ENCODE results near the gene TTBK1.

TTBK1 gene

DNA sequence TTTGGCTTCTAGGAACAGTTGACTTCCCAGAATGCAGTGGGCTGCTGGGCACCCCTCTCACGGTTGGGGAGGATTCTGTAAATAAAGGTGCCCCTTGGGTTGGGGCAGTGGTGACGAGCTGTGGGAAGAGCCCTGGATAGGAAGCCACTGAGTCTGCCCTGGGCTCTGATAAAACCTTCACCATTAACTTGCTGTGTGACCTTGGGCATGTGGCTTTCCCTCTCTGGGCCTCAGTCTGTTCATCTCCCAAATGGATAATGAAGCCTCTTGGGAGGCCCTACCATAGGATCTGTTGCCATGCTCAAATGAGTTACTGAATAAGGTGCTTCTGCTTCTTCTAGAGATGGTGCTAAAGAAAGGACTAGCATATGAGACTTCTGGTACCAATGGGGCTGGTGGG lies 61.6 kb downstream of the TTBK1 start:
- DNase-seq (ENCODE audit: low read depth), result no peak

DNA sequence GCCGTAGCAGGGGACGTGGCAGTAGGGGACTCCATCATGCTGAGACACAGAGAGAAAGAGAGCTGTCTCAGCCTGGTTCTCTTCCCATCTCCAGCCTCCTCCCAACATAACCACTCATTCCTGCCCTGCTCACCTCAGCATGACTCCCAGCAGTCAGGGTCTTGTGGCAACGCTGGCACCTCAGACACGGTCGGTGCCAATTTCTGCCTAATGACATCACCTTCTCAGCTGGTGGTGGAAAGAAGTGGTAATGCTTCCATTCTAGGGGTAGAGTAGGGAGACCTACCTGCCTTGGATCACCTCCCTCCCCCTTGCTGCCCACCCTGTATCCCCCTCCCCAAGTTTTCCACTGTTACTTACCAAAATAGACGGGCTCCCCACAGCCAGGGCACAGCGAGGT lies 62.8 kb downstream of the TTBK1 start:
- no peak for DNase-seq (ENCODE audit: low read depth)

DNA sequence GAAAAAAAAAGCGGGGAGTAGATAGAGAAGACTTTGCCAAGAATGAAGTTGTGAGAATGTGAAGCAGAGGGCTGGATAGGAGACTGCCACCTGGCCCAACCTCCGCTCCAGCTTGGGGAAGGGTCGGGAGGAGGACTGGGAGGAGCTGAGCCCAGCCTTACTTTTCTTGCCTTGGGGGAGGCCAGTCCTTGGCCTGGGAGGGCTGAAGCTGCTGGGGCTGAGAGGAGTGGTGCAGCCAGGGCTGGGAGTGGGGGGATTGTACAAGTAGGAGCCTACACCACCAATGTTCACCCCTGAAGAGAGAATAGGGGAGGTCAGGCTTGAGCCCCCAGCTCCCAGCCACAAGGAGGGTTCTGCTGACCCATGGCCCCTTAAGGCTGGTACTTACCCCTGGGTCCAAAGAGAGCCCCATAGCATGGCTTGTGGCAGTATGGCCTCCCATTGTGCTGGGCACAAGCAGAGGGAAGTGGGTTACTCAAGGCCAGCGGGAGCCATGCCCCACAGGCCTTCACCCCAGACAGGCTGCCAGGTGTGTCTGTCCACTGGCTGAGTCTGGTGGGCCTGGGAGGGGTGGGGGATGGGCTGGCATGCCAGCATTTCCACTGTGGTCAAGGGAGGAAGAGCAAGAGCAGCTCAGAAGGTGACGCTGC lies 64.3 kb downstream of the TTBK1 start:
- no peak for DNase-seq (ENCODE audit: low read depth)

DNA sequence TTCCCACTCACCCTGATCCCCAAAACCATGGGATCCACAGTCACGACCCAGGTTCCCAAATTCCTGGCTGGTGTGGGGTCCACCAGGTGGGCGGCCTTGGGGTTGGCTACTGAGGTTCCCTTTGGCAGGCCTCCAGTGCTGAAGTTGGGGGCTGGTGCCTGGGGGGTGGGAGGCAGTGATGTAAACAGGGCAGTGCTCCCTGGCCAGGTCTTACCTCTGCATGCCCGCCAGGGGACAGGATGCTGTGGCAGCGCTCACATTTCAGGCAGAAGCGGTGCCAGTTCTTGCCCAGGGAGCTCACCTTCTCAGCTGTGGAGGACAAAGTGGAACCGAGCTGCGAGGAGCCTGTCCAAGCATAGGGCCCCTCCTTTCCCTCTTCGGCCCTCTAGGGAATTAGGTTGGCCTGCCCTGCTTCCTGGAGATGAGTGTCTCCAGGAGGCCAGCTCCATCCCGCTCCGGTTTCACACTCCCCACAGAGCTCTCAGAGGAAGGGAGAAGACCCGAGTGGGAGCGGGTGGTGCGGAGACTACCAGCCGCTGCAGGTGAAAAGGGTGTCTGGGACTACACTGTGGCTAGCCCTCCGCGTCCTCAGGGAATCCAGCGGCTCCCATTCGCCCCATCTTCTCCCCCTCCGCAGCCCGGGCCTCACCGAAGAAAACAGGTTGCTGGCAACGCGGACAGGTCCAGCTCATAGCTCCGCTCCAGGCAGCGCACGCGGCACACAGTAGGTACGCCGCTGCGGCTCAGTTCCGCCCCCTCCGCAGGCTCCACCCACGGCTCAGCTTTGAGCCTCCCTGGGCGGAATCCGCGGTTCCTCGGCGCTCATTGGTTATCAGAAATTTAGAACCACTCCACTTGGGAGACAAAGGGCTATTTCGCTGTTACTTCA lies 65.1 kb downstream of the TTBK1 start, which contains the start of gene CRIP3:
CRIP3 (minus strand) TSS at position 726 of the 889 bp plus-strand sequence; CDS start at position 692, 34 bp downstream.
- DNase-seq (ENCODE audit: low read depth), result no peak

DNA sequence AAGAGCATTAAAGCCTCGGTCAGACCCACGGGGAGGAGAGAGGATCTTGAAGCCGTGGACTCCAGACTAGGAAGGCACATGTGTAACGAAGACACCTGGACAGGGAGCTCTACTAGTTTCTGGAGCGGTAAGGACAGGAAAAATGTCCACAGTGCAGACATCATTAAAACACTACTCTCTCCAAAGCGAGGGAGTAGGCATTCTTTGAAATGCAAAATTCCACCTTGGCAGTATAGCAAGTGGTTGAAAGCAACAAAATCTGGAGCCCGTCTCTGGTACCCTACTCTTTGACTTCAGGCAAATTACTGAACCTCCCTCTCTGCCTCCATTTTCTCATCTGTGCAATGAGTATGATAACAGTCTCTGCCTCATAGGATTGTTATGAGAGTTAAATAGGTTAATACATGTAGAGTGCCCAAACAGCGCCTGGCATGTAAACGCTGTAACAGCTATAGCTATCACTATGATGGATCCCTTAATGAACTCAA lies 65.8 kb downstream of the TTBK1 start:
- DNase-seq (ENCODE audit: low read depth), result no peak

DNA sequence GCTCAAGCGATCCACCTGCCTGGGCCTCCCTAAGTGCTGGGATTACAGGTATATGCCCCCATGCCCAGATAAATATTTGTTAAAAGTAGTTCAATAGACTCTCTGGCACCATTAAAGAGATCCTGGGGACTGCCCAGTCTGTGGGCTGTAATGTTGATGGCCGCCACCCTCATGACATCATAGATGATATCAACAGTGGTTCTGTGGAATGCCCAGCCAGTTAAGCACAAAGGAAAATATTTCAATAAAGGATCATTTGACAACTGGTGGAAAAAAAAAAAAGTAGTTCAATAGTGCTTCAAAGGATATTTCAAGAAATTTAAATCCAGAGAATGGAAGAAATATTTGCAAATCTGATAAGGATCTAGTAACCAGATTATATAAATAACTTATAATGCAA lies 66.9 kb downstream of the TTBK1 start:
- no peak for DNase-seq (ENCODE audit: low read depth)

DNA sequence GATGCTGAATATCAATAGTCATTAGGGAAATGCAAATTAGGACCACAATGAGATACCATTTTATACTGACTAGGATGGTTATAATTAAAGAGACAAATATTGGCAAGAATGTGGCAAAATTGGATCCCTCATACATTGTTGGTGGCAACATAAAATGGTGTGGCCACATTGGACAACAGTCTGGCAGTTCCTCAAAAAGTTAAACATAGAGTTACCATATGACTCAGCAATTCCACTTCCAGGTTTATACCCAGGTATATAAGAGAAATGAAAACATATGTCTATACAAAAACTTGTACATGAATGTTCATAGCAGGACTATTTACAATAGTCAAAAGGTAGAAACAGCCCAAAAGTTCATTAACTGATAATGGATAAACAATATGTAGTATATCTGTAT lies 67.3 kb downstream of the TTBK1 start:
- DNase-seq (ENCODE audit: low read depth), result no peak

DNA sequence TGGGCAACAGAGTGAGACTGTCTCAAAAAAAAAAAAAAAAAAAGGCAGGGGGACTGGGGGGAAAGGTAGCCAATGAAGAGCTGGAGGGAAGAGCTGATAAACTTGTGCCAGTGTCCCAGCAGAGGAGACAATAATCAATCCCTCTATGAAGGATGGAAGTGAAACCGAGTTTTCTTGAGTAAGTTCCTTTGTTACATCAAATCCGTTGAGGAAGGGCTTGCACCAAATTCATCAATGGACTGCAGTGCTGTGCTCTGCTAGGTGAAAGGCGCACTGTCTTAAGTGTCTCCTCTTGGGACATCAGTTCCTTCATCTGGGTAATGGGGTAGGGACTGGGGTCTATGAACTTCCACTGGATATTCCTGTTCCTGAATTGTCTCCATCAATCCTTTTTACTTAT lies 68.4 kb downstream of the TTBK1 start:
- no peak for DNase-seq (ENCODE audit: low read depth)

DNA sequence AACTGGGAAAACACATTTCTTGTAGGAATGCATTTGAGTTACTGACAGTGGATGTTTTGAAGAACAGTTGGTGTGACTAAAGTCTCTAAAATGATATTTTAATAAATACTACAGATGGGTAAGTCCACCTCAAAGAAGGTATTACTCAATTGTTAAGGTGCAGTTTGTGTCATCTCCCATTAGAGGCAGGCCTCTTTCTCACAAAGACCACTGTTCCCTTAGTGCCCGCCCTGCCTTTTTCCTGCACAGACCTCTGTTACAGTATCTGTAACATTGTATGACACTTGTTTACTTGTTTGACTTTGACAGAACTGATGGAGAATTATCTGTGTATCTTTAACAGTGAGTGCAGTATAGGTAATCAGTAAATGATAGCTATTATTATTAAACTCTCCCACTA lies 70.5 kb downstream of the TTBK1 start:
- no peak for DNase-seq (ENCODE audit: low read depth)

DNA sequence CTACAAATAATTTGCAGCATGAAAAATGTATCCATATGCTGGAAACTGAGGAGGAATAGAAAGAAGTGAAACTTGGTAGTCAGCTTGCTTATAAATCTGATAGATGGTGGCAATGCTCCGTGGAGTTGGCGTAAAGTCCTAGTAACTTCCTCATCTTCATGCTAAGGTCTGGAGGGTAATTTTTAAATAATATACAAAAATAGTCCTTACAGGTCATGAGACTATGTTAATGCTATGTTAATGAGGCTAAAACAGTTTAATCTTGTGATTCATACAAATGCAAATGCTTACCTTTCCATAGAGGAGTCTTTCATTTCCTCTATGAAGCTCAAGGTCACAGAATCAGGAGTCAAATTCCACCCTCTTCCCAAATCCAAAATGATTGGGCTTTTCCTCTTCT lies 74.7 kb downstream of the TTBK1 start:
- no peak for DNase-seq (ENCODE audit: low read depth)

DNA sequence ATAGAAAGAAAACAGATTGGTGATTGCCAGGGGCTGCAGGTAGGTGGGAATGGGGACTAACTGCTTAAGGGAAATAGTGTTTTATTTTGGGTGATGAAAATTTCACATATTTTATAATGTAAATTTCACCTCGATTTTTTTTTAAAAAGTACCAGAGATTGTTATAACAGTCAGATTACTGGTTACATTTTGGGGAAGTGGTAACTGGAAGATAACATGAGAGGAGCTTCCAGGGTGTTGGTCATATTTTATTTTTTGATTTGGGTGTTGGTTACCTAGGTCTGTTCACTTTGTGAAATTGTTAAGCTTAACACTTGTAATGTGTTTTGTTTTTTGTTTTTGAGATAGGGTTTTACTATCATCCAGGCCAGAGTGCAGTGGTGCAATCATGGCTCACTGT lies 82.6 kb downstream of the TTBK1 start:
- no peak for DNase-seq (ENCODE audit: low read depth)

DNA sequence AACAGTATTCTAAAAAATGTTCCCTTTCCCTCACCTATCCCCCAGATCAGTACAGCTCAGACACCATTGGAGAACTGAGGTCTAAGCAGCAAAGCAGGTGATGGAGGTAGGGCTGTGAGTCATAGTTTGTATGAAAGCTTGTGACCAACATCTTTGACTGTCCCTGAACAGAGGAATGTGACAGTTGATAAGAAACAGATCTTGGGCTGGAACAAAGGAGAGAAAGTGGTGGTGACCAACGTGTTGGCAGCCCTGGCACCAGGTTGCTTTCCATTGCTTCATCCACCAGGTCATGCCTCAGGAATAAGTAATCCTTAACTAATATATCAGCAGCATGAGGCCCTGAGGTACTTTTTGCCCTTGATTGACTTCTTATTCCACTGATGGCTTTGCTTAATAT lies 85.2 kb downstream of the TTBK1 start:
- no peak for DNase-seq (ENCODE audit: low read depth)

DNA sequence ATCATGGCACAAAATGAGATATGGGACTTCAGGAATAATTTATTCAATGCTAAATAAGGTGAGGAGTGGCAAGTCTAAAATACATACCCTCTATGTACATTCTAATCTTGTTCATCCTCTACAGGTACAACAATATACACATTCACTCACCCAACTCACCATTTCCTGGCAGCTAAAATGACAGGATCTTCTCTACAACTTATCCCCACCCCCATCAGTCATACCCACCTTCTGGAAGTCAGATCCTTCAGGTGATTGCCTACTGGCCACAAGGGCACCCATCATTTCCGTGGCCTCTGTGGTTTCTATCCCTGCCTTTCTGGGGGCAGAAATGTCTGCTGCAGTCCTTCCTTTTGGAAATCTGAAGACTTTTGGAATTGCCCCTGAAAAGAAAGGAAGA lies 88.2 kb downstream of the TTBK1 start:
- no peak for DNase-seq (ENCODE audit: low read depth)

DNA sequence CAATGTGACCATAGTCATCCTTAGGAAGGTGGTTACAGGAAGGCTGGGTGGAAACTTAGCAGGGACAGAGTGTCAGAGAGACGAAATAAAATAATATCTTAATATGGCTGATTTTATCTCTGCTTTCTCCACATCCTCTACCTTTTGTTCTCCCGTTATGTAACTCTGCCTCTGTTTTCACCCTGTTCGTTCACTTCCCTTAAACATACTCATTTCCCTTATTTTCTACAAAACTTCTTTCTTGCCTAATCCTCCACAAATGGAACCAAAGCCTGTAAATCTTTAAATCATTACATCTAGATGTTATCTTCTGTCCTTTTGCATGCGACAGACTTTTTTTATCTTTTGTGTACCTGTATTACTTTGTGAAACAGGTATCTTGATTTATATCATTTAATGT lies 88.6 kb downstream of the TTBK1 start:
- no peak for DNase-seq (ENCODE audit: low read depth)

DNA sequence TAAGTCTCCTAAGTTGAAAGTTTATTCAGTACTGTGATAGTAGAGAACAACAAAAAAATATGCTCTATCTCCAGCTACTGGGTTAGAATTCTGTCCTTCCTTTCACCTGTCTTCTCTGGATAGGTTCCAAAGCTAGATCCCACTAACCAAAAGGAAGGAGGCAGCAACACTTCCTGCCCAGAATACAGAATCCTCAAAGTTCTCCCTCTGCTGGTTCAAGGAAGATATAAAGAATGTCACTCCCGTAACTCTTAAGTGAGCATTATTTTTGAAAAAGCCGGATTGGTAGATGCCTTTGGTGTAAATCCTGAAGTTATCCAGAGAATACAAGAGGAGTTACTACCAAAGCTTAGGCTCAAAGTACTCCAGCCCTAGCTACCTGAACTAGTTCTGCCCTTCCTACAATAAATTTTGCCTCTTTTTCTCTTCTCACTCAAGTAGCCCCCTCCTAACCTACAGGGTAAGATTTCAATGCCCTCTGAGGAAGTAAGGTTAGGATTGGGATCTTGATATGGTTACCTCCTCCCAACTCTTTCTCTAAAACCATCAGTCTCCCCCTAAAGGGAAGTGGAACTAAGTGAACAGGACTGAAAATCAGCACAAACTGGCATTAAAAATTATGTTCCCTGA lies 91.3 kb downstream of the TTBK1 start:
- DNase-seq (ENCODE audit: low read depth), result peak; percentile 20

DNA sequence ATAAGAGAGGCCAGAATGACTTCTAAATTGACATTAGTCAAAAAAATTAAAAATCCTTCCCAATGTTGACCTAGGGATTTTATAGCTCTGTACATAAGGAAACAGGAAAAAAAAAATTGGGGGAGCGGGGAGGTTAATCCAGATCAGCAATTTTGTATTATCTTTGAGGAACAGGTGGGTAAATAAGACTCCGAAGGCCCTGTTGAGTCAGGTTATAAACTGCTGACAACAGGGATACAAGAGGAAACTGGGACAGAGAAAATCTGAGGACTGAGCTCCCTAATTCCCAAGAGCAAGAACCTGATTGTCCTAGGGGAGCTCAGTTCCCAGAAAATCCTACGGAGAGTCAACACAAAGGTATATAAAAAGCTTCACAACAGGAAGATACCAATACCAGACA lies 92.2 kb downstream of the TTBK1 start:
- DNase-seq (ENCODE audit: low read depth), result no peak

DNA sequence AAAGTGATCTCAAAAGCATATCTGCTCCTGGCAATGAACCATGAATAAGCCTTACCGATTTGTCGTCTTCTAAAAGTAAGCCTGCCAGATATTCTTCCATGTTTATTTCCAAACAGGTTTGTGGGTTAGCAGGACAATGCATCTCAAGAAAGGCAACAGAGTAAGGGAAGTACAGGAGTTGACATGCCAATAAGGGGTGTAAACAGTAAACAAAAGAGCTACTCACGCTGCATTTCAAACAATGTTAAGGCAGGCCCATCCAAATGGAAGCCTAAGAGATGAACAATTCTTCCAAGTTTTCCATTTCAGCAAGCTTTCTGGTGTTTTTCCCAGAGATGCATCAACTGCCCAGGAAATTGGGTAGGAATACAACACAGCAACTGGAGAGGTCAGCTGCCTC lies 93.1 kb downstream of the TTBK1 start:
- no peak for DNase-seq (ENCODE audit: low read depth)

Data from non-pigmented ciliary epithelial cell (primary cell).